H1 (cell line): ENCODE data around the gene TRAF3.

Experiments used
- EP300 ChIP-seq, 2 experiments: IDR thresholded peaks; 1 replicate in 1 of 2; 2 replicates in 1 of 2; pipeline ENCODE4 v1.6.1; 2011 to 2012; ENCODE audit warnings: low read depth in 2 of 2, low read length in 2 of 2, mild to moderate bottlenecking in 2 of 2, borderline replicate concordance in 1 of 2, inconsistent platforms in 1 of 2, moderate library complexity in 1 of 2
- EZH2 ChIP-seq: fragments of 200-600 bp; sonication (generic); IDR thresholded peaks from 2 replicates; pipeline ENCODE4 v1.7.1; 2012; ENCODE audit warnings: low read depth, mild to moderate bottlenecking, moderate library complexity, low read length, inconsistent platforms; ENCODE audit not compliant: severe bottlenecking
- HDAC2 ChIP-seq, 2 experiments: fragments of 300-600 bp in 1 of 2; sonication (generic) in 1 of 2; IDR thresholded peaks; 2 replicates each; pipeline ENCODE4 v1.6.1; 2011 to 2012; ENCODE audit warnings: low read depth in 2 of 2, low read length in 2 of 2, mild to moderate bottlenecking in 2 of 2, moderate library complexity in 2 of 2, borderline replicate concordance in 1 of 2, inconsistent platforms in 1 of 2
- HDAC6 ChIP-seq: IDR thresholded peaks from one replicate; pipeline ENCODE4 v1.7.1; 2012; ENCODE audit warnings: low read depth, mild to moderate bottlenecking, inconsistent platforms, low read length, moderate library complexity
- POLR2A ChIP-seq, 2 experiments: IDR thresholded peaks; 1 replicate in 1 of 2; 2 replicates in 1 of 2; pipeline ENCODE4 v1.6.1; 2011; ENCODE audit warnings: low read depth in 2 of 2, low read length in 2 of 2, mild to moderate bottlenecking in 2 of 2; ENCODE audit errors: control extremely low read depth in 1 of 2
- POLR2AphosphoS5 ChIP-seq: IDR thresholded peaks from 2 replicates; pipeline ENCODE4 v1.6.1; 2011; ENCODE audit warnings: low read depth, low read length
- RAD21 ChIP-seq, 2 experiments: IDR thresholded peaks in 1 of 2; conservative IDR thresholded peaks in 1 of 2; 2 replicates each; pipeline ENCODE4 v1.6.1; 2011; ENCODE audit warnings: low read depth in 2 of 2, low read length in 2 of 2, improper control_type of control experiment in 1 of 2, inconsistent platforms in 1 of 2, mild to moderate bottlenecking in 1 of 2, moderate library complexity in 1 of 2
- SP1 ChIP-seq: IDR thresholded peaks from 2 replicates; pipeline ENCODE4 v1.6.1; 2011; ENCODE audit warnings: low read depth, low read length
- SP2 ChIP-seq: IDR thresholded peaks from 2 replicates; pipeline ENCODE4 v1.6.1; 2012; ENCODE audit warnings: mild to moderate bottlenecking, low read length, inconsistent platforms
- TAF1 ChIP-seq: IDR thresholded peaks from 2 replicates; pipeline ENCODE4 v1.6.1; 2011; ENCODE audit warnings: mild to moderate bottlenecking, low read depth, low read length
- ZNF274 ChIP-seq: IDR thresholded peaks from 2 replicates; pipeline ENCODE4 v1.7.0; 2012; ENCODE audit warnings: low read length, borderline replicate concordance; ENCODE audit errors: extremely low read depth
- TF ChIP-seq, protein P1 (sequence below), 3 experiments: IDR thresholded peaks; 1 replicate in 2 of 3; 2 replicates in 1 of 3; pipeline versions ENCODE4 v1.5.1 to v1.6.1; 2011; ENCODE audit warnings: low read length in 3 of 3, mild to moderate bottlenecking in 3 of 3, inconsistent platforms in 2 of 3, low read depth in 1 of 3, moderate library complexity in 1 of 3; ENCODE audit not compliant: insufficient read depth in 1 of 3; ENCODE audit errors: control extremely low read depth in 1 of 3
- TF ChIP-seq, protein P2 (sequence below): IDR thresholded peaks from 2 replicates; pipeline ENCODE4 v1.6.1; 2011; ENCODE audit warnings: low read length, improper control_type of control experiment
- TF ChIP-seq, protein P3 (sequence below): IDR thresholded peaks from 2 replicates; pipeline ENCODE4 v1.6.1; 2011; ENCODE audit warnings: low read depth, mild to moderate bottlenecking, low read length; ENCODE audit not compliant: insufficient read depth

DNA sequence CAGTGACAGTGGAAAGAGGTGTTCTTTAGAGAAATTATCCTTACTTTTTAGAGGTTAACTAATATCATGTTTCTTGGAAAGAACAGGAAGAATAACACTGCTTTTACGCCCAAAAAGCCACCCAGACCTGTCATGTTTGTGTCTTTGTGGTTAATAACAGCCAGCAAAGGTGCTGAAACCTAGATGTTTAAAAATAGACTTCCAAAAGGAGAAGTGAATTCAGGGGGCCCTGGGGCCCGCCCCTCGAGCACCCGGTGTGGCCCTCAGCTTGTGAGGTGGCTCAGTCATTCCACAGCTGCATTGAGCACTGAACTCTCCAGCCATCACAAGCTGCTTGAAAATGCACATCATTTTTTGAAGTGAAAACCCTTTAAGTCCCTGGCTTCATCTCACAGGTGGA lies 124.4 kb downstream of the TRAF3 start:
- no peak for TF ChIP-seq POLR2AphosphoS5
- TF ChIP-seq, protein P1, sequence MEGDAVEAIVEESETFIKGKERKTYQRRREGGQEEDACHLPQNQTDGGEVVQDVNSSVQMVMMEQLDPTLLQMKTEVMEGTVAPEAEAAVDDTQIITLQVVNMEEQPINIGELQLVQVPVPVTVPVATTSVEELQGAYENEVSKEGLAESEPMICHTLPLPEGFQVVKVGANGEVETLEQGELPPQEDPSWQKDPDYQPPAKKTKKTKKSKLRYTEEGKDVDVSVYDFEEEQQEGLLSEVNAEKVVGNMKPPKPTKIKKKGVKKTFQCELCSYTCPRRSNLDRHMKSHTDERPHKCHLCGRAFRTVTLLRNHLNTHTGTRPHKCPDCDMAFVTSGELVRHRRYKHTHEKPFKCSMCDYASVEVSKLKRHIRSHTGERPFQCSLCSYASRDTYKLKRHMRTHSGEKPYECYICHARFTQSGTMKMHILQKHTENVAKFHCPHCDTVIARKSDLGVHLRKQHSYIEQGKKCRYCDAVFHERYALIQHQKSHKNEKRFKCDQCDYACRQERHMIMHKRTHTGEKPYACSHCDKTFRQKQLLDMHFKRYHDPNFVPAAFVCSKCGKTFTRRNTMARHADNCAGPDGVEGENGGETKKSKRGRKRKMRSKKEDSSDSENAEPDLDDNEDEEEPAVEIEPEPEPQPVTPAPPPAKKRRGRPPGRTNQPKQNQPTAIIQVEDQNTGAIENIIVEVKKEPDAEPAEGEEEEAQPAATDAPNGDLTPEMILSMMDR (IDR thresholded peaks at IDR 0.05; ENCODE audit: control extremely low read depth in 1 of 3, insufficient read depth in 1 of 3, low read depth in 1 of 3, low read length in 3 of 3) = no peak
- no peak for TF ChIP-seq RAD21 (IDR thresholded peaks at IDR 0.05 in 1 of 2, conservative IDR thresholded peaks at IDR 0.05 in 1 of 2; ENCODE audit: low read depth in 2 of 2, low read length in 2 of 2)
- no peak for TF ChIP-seq SP2
- no peak for TF ChIP-seq POLR2A (IDR thresholded peaks at IDR 0.05; ENCODE audit: control extremely low read depth in 1 of 2, low read depth in 2 of 2, low read length in 2 of 2)
- TF ChIP-seq SP1 = no peak
- TF ChIP-seq, protein P2, sequence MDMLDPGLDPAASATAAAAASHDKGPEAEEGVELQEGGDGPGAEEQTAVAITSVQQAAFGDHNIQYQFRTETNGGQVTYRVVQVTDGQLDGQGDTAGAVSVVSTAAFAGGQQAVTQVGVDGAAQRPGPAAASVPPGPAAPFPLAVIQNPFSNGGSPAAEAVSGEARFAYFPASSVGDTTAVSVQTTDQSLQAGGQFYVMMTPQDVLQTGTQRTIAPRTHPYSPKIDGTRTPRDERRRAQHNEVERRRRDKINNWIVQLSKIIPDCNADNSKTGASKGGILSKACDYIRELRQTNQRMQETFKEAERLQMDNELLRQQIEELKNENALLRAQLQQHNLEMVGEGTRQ = no peak
- TF ChIP-seq EZH2 = no peak
- TF ChIP-seq, protein P3, sequence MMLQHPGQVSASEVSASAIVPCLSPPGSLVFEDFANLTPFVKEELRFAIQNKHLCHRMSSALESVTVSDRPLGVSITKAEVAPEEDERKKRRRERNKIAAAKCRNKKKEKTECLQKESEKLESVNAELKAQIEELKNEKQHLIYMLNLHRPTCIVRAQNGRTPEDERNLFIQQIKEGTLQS = no peak
- TF ChIP-seq EP300 (IDR thresholded peaks at IDR 0.05; ENCODE audit: borderline replicate concordance in 1 of 2, low read depth in 2 of 2, low read length in 2 of 2) = no peak
- TF ChIP-seq ZNF274 = no peak
- no peak for TF ChIP-seq HDAC2 (IDR thresholded peaks at IDR 0.05; ENCODE audit: borderline replicate concordance in 1 of 2, low read depth in 2 of 2, low read length in 2 of 2)
- TF ChIP-seq HDAC6 = no peak
- TF ChIP-seq TAF1 = no peak
